Astrocyte (in vitro differentiated cells and primary cell): Measurements from ENCODE around the gene SOCS6.

Source experiments
- EZH2 ChIP-seq: IDR thresholded peaks from 2 replicates; pipeline ENCODE4 v1.6.1; 2012; ENCODE audit warnings: mild to moderate bottlenecking, low read length, inconsistent platforms; ENCODE audit not compliant: insufficient read depth
- TF ChIP-seq, protein P1 (sequence below): IDR thresholded peaks from 2 replicates; pipeline ENCODE4 v1.5.1; 2011; ENCODE audit warnings: low read depth, mild to moderate bottlenecking, inconsistent platforms, low read length, moderate library complexity; ENCODE audit not compliant: insufficient read depth

DNA sequence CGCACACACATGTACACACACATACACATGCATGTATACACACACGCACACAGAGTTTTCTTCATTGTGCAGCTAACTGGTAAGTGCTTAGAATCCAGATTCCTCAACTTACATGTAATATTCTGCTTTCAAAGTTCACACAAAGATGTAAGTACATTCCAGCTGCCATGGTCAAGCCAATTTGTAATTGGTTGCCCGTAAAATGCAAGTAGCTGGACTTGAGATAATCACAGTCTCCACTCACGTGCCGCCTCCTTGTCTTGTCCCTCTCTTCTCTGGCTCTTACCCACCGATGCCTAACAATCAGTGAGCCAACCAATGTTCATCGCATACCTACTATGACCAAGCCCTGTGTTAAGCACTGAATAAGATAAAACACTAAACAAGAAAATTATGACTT is 77.8 kb downstream of the SOCS6 start:
- TF ChIP-seq, protein P1, sequence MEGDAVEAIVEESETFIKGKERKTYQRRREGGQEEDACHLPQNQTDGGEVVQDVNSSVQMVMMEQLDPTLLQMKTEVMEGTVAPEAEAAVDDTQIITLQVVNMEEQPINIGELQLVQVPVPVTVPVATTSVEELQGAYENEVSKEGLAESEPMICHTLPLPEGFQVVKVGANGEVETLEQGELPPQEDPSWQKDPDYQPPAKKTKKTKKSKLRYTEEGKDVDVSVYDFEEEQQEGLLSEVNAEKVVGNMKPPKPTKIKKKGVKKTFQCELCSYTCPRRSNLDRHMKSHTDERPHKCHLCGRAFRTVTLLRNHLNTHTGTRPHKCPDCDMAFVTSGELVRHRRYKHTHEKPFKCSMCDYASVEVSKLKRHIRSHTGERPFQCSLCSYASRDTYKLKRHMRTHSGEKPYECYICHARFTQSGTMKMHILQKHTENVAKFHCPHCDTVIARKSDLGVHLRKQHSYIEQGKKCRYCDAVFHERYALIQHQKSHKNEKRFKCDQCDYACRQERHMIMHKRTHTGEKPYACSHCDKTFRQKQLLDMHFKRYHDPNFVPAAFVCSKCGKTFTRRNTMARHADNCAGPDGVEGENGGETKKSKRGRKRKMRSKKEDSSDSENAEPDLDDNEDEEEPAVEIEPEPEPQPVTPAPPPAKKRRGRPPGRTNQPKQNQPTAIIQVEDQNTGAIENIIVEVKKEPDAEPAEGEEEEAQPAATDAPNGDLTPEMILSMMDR = no peak
- TF ChIP-seq EZH2 = no peak
